HG03159 (cell line): Measurements from ENCODE around the gene KCNAB2.

Source experiments
- ATAC-seq: cut with Tn5 transposase; IDR thresholded peaks from one replicate; pipeline ENCODE4 v1.9.1; 2021; ENCODE audit warnings: mild to moderate bottlenecking, moderate library complexity; ENCODE audit not compliant: unreplicated experiment

KCNAB2 gene

DNA sequence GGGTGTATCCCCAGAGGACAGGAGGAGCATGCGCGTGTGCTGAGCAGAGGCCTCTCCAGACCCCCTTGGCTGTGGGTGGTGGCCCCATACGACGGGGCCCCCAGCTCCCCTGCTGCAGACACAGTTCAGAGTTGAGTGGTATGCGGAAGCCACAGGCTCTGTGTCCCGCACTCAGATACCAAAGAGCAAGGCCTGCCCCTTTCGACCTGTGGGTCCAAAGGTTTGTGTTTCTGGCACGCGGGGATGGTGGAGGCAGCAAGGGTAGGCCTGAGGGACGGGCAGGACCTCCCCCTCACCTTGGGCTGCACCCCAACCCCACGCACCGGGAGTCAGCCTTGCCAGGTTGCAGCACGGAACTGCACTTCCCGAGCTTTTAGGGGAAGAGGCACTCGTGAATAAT is at the start of gene KCNAB2:
Gene KCNAB2, plus strand, starts transcription at position 328 of the 400 bp plus-strand sequence. CDS start 5,649 bp downstream, outside the sequence.
- no peak for ATAC-seq

DNA sequence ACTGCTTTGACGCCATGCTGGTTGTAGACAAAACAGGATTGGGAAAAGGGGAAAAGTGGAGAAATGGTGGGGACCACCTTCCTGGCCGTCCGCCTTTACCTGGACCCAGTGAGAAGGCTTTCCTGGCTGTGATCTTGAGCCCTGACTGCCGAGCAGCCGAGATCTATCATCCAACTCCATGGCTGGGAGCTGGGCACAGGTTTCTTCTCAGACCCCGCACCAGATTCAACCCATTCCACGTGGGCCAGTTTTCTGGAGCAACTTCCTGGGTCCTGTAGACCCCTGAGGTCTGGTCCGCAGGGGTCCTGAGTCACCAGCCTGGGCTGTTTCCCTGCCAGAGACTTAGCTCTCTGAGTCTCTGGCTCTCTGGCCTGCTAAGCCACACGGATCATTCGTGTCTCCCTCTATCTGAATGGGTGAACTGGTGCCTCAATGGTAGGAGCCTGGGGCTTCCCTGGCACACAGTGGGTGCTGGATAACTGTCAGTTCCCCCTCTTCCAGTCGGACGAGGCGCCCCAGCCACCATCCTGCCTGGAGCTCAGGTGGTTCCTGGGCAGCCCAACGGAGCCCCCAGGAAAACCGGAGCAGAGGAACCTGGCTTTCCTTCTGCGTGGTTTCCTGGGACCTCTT is 48.9 kb upstream of the KCNAB2 start:
- ATAC-seq, result no peak

DNA sequence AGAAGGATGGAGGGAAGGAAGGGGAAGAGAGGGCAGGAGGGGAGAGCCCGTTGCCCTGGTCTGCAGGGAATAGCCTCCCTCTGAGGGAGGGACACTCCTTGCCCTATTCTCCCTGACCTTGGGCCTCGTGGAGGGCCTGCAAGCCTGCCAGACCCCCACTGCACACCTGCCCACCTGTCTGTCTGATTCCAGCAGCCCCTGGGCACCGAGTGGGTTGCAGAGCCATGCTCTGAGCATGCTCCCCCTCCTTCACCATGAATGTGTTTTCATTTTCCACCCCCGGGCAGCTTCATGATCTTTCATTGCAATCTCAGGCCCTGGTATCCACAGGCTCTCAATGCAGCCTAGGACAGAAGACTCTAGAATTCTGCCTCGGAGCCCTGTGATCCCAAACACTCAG is 48.4 kb upstream of the KCNAB2 start:
- ATAC-seq, result no peak

DNA sequence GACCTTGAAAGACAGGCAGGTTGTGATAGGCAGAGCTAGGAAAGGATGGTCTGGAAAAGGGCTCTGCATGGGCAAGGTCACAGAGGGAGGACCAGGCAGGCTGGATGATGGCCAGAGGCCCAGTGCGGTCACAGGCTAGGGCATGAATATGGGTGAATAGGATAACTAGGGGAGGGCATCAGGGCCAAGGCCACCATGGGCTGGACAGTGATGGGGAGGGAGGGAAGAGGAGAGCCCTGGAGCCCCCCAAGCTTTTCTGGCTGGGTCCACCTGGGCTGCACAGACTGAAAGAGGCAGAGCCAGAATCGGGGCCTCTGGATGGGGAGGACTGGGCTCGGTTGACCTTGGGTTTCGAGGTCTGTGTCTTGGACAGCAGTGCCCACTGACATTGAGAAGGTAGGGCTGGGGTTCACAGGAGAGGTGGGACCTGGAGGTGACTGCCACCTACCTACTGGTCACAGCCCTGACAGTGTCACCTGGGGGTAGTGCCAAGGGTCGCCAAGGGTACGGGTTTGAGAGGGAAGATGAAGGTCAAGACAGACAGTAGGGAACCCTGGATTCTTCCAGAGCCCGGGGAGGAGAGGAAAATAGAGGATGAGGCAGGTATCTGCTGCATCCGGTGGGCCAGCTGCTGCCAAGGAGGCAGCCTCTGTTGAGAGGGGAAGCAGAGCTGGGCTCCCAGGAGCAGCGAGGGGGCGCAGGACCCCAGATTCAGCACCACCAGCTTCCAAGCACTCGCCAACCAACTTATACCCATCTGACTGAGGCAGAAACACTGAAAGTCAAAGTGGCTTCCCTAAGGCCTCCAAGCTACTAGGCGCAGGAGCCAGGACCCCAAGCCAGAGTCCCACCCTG is 47.4 kb upstream of the KCNAB2 start:
- no peak for ATAC-seq

DNA sequence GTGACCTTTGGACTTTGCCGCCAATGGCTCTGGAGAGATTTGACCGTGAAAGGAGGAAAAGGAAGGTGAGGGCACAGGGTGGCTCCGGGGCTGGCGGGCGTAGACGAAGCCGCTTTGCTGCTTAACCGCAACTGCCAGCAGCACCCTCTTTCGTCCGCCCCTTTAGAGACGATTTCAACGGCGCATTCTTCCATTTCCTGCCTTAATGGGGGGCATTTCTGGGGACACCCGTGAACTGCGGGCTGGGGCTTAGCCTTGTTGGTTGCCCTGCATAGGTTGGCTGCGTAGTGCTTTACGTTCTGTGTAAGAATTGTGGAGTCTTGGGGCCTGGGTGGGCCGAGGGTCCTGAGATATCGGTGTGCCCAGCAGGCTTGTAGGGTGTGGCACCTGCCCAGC is 46.8 kb upstream of the KCNAB2 start:
- no peak for ATAC-seq

DNA sequence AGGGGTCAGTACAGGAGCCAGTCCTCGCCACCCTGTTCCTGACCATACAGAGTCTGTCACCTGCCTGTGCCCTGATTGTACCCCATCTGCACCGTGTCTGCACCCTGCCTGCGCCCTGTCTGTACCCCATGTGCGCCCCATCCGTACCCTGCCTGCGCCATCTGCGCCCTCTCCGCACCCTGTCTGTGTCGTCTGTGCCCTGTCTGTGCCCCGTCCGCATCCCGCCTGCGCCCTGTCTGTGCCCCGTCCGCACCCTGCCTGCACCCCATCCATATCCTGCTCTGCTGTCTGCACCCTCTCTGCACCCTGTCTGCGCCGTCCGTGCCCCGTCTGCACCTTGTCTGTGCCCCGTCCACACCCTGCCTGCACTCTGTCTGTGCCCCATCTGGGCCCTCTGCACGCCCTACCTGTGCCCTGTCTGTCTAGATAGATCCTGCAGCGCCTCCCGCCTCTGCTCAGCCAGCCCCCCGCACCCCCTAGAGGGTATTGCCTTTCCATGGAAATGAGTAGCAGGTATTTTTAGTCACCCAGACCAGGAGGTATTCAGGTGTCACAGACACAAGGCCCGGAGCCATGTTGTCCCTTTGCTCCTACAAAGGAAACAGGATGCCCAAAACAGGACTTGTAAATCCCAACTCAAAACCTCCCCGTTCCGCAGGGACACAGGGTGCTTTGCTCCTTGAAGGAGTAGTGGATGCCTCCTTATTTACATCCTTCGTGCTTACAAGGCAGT is 45.8 kb upstream of the KCNAB2 start:
- ATAC-seq, result no peak

DNA sequence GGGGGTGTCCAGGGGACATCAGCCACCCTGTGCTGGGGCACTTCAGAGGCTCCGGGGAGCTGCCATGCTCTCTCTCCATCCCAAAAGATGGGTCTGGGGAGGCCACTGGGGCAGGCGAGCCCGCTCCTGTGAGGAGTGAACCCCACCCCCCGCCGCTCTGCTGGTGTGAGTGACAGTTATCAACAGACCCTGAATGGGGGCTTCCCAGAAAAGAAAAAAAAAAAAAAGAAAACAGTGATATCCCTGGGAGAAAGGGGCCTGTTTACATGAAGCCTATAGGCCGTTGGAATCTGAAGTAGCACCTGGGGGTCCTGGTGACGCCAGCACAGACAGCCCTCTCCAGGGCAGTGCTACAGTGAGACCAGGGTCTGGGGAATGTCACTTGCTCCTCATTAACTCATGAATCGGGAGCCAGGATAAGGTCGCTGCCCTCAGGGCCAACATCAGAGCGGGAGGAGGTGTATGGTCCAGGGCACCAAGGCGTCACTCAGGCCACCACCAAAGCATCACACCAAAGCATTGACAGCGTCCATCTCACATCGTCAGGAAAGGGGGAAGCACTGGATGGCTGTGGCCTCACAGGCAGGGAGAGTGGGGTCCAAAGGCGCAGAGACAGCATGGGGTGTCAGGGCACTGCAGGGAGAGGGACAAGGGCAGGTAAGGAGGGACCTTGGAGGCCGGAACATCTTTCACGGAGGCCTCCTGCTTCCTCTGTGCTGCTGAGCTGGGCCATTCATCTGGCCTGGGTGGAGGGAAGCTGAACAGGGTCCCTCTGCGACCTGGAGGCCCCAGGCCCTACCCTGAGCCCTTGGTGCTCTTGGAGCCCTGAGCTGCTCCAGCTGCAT is 45.0 kb upstream of the KCNAB2 start:
- ATAC-seq, result no peak

DNA sequence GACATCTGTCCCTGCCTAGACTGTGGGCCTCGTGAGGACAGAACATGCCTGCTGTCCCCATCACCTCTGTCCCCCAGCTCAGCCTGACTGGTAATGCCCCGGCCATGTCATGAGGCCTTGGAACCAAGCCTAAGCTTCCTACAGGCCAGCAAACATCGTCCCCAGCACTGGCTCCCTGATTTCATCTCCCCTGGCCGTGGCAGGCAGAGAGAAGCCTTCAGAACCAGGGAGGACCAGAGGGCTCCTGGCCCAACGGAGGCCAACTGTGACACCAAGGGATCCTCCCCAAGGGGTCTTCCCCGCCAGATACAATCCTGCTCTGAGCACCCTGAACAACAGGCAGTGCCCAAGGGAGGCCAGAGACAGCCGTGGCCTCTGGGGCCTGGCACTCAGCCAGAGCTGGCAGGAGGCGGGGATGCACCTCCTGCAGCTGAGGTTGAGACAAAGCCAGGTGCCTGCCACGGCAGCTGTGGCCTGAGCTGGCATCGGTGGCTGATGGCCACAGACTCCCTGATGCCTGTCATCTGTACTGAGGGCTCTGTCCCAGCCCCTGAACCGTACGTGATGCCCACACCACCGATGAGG is 43.6 kb upstream of the KCNAB2 start:
- no peak for ATAC-seq

DNA sequence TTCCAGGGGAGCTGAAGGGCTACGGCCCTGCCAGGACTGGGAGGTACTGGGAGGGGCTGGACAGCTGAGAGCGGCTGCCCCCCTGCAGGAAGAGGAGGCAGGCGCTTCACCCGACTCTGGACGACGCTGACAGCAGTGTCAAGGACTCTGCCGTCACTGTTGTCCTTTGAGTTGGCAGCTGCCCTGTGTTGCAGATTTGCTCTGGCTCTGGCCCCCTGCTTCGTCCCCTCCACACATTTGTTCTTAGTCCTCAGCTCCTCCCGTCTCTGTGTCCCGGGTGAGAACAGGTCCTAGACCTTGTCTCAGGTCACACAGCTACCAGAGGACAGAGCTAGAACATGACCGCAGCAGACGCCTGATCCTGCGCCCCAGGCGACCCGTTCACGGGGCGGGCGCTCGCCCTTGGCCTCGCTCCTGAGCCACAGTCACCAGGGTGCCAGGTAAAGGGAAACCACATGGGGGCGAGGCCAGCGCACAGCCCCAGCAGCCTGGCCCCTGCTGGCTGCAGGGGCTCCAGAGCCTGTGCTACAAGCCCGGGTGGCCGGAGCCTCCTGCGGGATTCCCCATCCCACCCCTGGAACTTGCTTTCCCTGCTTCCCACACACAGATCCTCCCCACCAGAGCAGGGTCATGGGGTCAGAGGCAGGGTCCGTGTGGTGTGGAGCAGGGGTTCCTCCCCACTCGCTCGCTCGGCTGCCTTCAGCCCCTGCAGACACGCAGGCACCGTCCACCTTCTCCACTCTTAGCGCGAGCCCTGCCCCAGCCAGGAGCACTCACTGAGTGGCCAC is 42.8 kb upstream of the KCNAB2 start:
- ATAC-seq, result no peak

DNA sequence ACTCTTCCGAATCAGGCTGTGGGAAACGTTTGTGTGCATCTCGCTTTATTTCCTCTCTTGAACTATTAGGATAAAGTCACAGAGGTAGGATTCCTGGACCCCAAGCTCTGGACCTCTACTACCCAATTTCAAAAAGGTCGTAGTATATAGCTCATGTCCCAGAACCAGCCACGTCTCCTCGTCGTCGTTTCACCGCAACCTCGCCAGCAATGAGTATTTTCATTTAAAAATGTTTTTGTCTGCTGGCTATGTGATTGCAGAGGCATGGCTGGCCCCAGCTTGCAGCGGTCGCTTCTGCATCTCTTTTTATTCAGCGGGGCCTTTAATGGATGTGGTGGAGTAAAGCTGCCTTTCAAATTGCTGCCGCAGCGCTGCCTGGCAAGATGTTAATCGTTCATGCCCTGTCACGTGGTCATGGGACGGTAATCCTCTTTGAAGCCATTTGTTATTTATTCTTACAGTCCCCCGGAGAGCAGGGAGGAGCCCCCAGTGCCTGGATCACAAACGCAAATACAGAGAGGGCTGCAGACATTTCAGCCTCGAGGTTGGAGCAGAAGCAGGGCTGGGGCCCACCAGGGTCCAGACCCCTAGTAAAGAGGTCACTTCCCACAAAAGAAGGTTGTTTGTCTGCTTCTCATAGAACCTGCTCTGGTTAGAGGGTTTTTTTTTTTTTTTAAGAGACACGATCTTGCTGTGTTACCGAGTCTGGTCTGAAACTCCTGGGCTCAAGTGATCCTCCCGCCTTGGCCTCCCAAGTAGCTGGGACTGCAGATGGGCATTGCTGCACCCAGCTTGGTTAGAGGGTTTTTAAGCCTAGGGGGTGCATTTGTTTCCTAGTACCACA is 41.9 kb upstream of the KCNAB2 start:
- ATAC-seq, result no peak

DNA sequence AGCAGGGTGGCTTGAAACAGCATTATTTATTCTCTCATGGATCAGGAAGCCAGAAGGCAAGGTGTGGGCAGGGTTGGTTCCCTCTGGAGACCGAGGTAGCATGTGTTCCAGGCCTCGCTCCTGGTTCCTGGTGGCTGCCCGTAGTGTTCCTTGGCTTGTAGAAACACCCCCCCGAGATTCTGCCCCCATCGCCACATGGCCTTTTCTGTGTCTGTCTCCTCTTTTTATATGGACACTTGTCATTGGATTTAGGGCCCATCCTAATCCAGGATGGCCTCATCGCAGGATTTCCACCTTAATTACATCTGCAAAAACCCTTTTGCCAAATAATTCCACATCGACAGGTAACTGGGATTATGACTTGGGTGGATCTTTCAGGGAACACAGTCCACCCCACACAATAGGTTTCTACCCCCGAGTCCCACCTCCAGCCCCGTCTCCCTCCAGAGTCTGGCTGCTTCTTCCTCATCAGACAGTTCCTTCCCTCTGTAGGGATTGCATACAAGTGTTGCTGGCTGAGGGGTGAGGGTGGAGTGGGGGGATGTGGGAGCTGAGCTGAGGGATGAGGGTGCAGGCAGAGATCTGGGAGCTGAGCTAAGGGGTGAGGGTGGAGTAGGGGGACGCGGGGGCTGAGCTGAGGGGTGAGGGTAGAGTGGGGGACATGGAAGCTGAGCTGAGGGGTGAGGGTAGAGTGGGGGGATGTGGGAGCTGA is 41.1 kb upstream of the KCNAB2 start:
- no peak for ATAC-seq

DNA sequence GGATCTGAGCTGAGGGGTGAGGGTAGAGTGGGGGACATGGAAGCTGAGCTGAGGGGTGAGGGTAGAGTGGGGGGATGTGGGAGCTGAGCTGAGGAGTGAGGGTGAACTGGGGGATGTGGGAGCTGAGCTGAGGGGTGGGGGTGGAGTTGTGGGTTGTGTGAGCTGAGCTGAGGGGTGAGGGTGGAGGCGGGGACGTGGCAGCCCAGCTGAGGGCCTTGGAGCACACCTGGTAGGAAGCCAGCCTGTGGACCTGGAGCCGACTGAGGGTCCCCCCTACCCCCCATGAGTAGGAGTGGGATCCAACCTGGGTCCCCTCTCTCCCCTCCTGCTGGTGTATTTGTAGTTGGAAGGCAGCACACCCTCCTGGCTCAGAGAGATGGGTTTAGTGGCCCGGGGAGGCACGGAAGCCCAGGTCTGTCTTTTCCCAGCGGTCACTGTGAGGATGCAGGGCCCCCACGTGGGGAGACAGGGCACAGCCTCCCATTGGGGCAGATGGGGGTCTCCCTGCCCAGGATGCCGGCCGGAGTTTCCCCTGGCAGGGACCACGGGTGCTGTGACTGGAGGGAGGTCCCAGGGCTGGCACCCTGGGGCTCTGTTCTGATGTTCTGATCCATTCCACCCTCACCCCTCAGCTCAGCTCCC is 40.3 kb upstream of the KCNAB2 start:
- ATAC-seq, result no peak

DNA sequence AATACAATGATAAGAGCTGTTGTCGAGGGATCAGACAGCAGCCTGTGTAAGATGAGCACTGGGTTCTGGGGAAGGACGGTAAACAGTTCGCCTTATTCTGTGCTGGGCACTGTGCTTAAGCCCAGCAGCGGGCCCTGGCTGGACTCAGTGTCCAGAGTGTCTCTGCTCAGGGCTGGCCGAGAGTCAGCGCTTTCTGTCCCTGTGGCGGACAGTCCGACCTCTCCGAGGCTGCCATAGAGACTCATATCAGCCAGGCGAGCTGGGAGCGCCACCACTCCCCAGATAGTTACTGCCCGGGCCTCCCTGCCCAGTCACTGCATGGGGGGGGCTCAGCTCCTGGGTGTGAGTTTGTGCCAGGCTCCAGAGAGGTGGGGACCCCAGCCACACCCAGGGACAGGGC is 38.8 kb upstream of the KCNAB2 start:
- ATAC-seq, result no peak

DNA sequence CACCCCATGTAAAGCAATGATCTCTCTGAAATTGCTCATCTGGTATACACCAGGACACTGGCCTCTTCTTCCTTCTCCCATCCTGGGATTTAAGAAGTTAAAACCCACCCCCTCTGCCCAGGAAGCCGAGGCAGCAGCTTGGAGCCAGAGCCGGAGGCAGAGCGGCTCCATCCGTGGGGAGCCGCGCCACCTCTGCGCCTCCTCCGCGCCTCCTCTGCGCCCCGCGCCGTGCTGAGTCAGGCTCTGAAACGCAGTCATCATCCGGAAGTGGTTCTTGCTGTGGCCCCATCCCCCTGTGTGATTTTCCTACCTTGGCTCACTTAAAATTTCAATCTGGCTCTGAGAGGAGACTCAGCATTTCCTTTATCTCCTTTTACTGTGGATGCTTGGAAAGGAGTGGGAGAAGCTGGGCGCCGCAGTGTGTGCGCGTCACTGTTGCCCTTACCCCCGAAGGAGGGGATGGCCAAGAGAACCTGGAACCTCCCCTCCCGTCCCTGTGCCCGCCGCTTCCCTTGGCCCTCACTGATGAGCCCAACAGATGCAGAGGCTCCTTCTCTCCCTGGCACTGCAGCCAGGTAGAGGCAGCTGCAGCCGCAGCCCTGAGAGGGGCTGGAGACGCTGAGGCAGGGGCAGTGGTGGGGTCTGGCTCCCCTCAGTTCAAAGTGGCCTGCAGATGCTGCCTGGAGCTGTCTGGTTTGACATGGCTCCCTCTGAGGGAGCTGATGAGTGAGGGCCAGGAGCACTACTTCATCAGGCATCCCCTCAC is 38.2 kb upstream of the KCNAB2 start:
- no peak for ATAC-seq

DNA sequence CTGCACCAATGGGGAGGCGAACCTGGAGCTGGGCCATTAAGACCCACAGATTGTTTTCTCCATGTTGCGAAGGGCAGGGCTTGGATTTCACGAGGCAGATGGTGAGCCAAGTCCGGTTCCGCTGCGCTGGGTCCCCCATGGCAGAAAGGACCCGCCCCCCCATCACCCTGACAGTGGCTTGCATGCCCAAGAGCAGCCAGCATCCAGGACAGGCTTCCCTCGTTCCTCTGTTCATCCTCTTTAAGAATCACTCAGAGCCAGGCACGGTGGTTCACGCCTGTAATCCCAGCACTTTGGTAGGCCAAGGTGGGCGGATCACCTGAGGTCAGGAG is 37.6 kb upstream of the KCNAB2 start:
- ATAC-seq, result no peak

DNA sequence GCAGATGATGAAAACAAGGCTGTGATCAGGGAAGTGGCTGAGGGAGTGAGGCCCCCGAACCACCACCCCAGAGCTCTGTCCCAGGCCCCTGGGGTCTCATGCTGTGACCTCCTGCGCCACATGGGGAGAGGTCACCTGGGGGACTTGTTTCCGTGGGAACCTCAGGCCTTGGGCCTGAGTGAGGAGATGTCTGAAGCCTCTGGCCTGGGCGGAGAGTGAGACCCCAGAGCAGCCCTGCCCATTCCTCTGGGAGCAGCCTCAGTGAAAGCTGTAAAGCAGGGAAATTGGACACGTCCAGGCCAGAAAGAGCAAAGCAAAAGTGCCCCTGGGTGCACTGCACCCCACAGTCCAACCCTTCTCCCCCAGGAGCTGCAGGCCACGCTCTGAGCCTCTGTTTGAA is 37.0 kb upstream of the KCNAB2 start:
- no peak for ATAC-seq
